ENCODE data around the gene CARHSP1. TPM values are rescaled to one million over a fixed set of nuclear protein-coding genes. Genes with fewer than 3 reads are reported as not detected.

The CARHSP1 gene
- total RNA-seq, 1 donor from 2014 or later = 27.0 TPM

GRCh38 chr16:8859913-8860881, 8.6 kb downstream of the CARHSP1 start:
- no peak overlapping the region for H3K27ac Mint-ChIP-seq
- ATAC-seq (ENCODE audit: low read depth) = no peak
- H3K27me3 Mint-ChIP-seq = no peaks in the 10 kb centered on the region
- ChIA-PET POLR2A (interaction anchor here (1.1 kb wide), 1 partner anchor 9 kb away, joined by 4 read pairs; the partner anchor contains the start of gene CARHSP1), CTCF (no interaction called here)
- peaks cover 38% of the 10 kb centered on the region for H3K36me3 Mint-ChIP-seq (ENCODE audit: low read depth)
- intact Hi-C loops (cut with micrococcal nuclease) = no loop called here
- H3K9me3 Mint-ChIP-seq = no peaks in the 10 kb centered on the region
- DNase-seq = no peak
- H3K4me1 Mint-ChIP-seq = peaks cover 35% of the 10 kb centered on the region
- no peak for TF ChIP-seq CTCF (IDR thresholded peaks at IDR 0.05)
- H3K4me3 Mint-ChIP-seq = no peak overlapping the region

GRCh38 chr16:8858994-8859912, 9.6 kb downstream of the CARHSP1 start:
- no peaks in the 10 kb centered on the region for H3K27me3 Mint-ChIP-seq
- CTCF ChIA-PET = no interaction called here
- TF ChIP-seq CTCF (IDR thresholded peaks at IDR 0.05) = no peak
- POLR2A ChIA-PET = interaction anchor here (1.1 kb wide), 1 partner anchor 10 kb away, joined by 4 read pairs; the partner anchor contains the start of gene CARHSP1
- peaks cover 44% of the 10 kb centered on the region for H3K36me3 Mint-ChIP-seq (ENCODE audit: low read depth)
- no peak overlapping the region for H3K4me3 Mint-ChIP-seq
- H3K27ac Mint-ChIP-seq = no peak overlapping the region
- peaks cover 26% of the 10 kb centered on the region for H3K4me1 Mint-ChIP-seq
- intact Hi-C loops (cut with micrococcal nuclease) = no loop called here
- ATAC-seq (ENCODE audit: low read depth) (no peak), DNase-seq (no peak)
- no peaks in the 10 kb centered on the region for H3K9me3 Mint-ChIP-seq

GRCh38 chr16:8855972-8856371, 12.8 kb downstream of the CARHSP1 start:
- Mint-ChIP-seq H3K4me3 (no peak overlapping the region), H3K36me3 (ENCODE audit: low read depth) (peaks cover 66% of the 10 kb centered on the region), H3K27ac (no peak overlapping the region), H3K27me3 (no peaks in the 10 kb centered on the region), H3K4me1 (peaks cover 19% of the 10 kb centered on the region), H3K9me3 (no peaks in the 10 kb centered on the region)
- intact Hi-C loops (cut with micrococcal nuclease) = no loop called here
- ATAC-seq (ENCODE audit: low read depth) (no peak), DNase-seq (no peak)
- POLR2A ChIA-PET = interaction anchor here (0.6 kb wide), 1 partner anchor 58 kb away, joined by 6 read pairs; no protein-coding TSS in a partner anchor
- CTCF ChIA-PET = no interaction called here
- TF ChIP-seq CTCF (IDR thresholded peaks at IDR 0.05) = no peak

GRCh38 chr16:8855051-8855786, 13.6 kb downstream of the CARHSP1 start:
- no peaks in the 10 kb centered on the region for H3K9me3 Mint-ChIP-seq
- peaks cover 69% of the 10 kb centered on the region for H3K36me3 Mint-ChIP-seq (ENCODE audit: low read depth)
- DNase-seq = no peak
- H3K4me3 Mint-ChIP-seq = no peak overlapping the region
- peaks cover 20% of the 10 kb centered on the region for H3K4me1 Mint-ChIP-seq
- CTCF ChIA-PET = no interaction called here
- no peak overlapping the region for H3K27ac Mint-ChIP-seq
- POLR2A ChIA-PET = interaction anchor here (0.6 kb wide), 2 partner anchors 176 to 1333 kb away, joined by 3 to 6 read pairs; no protein-coding TSS in a partner anchor
- H3K27me3 Mint-ChIP-seq = no peaks in the 10 kb centered on the region
- ATAC-seq (ENCODE audit: low read depth) = no peak
- intact Hi-C loops (cut with micrococcal nuclease) = no loop called here
- no peak for TF ChIP-seq CTCF (IDR thresholded peaks at IDR 0.05)

All from activated B cell treated with CpG ODN at 0.5 μM for 24 hours (primary cell).